ENCODE results near the gene TBXA2R.

DNA sequence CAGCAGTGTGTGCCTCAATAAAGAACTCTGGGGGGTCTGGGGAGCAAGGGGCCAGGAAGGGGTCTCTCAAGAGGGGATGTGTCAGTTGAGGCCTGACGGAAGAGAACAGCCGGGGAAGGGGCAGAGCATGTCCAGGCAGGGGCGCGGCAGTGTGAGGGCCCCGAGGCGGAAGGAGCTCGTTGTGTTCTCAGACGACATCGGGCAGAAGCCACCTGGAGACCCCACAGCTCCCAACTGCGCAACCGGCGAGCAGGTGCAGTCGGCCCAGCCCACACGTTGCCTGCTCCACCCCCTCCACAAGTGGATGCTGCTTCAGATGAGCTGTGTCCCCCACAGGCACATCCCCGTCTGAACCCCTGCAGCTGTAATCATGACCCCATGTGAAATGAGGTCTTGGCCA, 15.0 kb upstream of the TBXA2R start:
- TF ChIP-seq, protein P1, sequence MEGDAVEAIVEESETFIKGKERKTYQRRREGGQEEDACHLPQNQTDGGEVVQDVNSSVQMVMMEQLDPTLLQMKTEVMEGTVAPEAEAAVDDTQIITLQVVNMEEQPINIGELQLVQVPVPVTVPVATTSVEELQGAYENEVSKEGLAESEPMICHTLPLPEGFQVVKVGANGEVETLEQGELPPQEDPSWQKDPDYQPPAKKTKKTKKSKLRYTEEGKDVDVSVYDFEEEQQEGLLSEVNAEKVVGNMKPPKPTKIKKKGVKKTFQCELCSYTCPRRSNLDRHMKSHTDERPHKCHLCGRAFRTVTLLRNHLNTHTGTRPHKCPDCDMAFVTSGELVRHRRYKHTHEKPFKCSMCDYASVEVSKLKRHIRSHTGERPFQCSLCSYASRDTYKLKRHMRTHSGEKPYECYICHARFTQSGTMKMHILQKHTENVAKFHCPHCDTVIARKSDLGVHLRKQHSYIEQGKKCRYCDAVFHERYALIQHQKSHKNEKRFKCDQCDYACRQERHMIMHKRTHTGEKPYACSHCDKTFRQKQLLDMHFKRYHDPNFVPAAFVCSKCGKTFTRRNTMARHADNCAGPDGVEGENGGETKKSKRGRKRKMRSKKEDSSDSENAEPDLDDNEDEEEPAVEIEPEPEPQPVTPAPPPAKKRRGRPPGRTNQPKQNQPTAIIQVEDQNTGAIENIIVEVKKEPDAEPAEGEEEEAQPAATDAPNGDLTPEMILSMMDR (IDR thresholded peaks at IDR 0.05) = no peak
- TF ChIP-seq EP300 (IDR thresholded peaks at IDR 0.05) = no peak

Data from suprapubic skin (tissue), 3 donors.